ENCODE results near the gene GPT2.

GRCh38 chr16:46896314-46896968, 12.3 kb downstream of the GPT2 start:
- no peak for TF ChIP-seq CTCF (IDR thresholded peaks at IDR 0.05)
- TF ChIP-seq, protein P1, sequence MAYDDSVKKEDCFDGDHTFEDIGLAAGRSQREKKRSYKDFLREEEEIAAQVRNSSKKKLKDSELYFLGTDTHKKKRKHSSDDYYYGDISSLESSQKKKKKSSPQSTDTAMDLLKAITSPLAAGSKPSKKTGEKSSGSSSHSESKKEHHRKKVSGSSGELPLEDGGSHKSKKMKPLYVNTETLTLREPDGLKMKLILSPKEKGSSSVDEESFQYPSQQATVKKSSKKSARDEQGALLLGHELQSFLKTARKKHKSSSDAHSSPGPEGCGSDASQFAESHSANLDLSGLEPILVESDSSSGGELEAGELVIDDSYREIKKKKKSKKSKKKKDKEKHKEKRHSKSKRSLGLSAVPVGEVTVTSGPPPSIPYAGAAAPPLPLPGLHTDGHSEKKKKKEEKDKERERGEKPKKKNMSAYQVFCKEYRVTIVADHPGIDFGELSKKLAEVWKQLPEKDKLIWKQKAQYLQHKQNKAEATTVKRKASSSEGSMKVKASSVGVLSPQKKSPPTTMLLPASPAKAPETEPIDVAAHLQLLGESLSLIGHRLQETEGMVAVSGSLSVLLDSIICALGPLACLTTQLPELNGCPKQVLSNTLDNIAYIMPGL (CRISPR knock-in tag; IDR thresholded peaks at IDR 0.05), result no peak
- no peak for TF ChIP-seq NR2C2 (CRISPR knock-in tag; IDR thresholded peaks at IDR 0.05)
- TF ChIP-seq, protein P2, sequence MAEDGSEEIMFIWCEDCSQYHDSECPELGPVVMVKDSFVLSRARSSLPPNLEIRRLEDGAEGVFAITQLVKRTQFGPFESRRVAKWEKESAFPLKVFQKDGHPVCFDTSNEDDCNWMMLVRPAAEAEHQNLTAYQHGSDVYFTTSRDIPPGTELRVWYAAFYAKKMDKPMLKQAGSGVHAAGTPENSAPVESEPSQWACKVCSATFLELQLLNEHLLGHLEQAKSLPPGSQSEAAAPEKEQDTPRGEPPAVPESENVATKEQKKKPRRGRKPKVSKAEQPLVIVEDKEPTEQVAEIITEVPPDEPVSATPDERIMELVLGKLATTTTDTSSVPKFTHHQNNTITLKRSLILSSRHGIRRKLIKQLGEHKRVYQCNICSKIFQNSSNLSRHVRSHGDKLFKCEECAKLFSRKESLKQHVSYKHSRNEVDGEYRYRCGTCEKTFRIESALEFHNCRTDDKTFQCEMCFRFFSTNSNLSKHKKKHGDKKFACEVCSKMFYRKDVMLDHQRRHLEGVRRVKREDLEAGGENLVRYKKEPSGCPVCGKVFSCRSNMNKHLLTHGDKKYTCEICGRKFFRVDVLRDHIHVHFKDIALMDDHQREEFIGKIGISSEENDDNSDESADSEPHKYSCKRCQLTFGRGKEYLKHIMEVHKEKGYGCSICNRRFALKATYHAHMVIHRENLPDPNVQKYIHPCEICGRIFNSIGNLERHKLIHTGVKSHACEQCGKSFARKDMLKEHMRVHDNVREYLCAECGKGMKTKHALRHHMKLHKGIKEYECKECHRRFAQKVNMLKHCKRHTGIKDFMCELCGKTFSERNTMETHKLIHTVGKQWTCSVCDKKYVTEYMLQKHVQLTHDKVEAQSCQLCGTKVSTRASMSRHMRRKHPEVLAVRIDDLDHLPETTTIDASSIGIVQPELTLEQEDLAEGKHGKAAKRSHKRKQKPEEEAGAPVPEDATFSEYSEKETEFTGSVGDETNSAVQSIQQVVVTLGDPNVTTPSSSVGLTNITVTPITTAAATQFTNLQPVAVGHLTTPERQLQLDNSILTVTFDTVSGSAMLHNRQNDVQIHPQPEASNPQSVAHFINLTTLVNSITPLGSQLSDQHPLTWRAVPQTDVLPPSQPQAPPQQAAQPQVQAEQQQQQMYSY (CRISPR knock-in tag; IDR thresholded peaks at IDR 0.05), result no peak
- no peak for TF ChIP-seq IRF2 (CRISPR knock-in tag; IDR thresholded peaks at IDR 0.05; ENCODE audit: borderline replicate concordance, low read depth)
- no peak for TF ChIP-seq ZNF263 (CRISPR knock-in tag; IDR thresholded peaks at IDR 0.05; ENCODE audit: low read depth)

All from WTC11 (cell line).